Ectodermal cell (in vitro differentiated cells): Measurements from ENCODE around the gene SPOCK2.
A peak's percentile ranks its signal among the peaks of the same experiment; 100 is the strongest.

Experiments
- H3K27ac ChIP-seq: 2 replicates; pipeline ENCODE4 v1.7.0; 2013; ENCODE audit warnings: mild to moderate bottlenecking, low read depth, low read length; ENCODE audit not compliant: insufficient read depth, poor library complexity, severe bottlenecking
- H3K27me3 ChIP-seq: 2 replicates; pipeline ENCODE4 v1.7.0; 2013; ENCODE audit warnings: mild to moderate bottlenecking, low read length; ENCODE audit not compliant: insufficient read depth, control insufficient read depth, poor library complexity, severe bottlenecking
- H3K36me3 ChIP-seq: one replicate; pipeline ENCODE4 v1.7.0; 2013; ENCODE audit warnings: low read length; ENCODE audit not compliant: control insufficient read depth, insufficient read depth
- H3K4me1 ChIP-seq: one replicate; pipeline ENCODE4 v1.7.0; 2013; ENCODE audit warnings: low read length; ENCODE audit not compliant: control insufficient read depth, insufficient read depth
- H3K4me3 ChIP-seq: 2 replicates; pipeline ENCODE4 v1.7.0; 2013; ENCODE audit warnings: low read depth, low read length, control low read depth; ENCODE audit not compliant: insufficient read depth
- H3K9me3 ChIP-seq: 2 replicates; pipeline ENCODE4 v1.7.0; 2013; ENCODE audit warnings: mild to moderate bottlenecking, low read length, moderate library complexity; ENCODE audit not compliant: control insufficient read depth
- WGBS, 2 experiments: methylation state at CpG; one replicate each; pipeline ENCODE4 v1.1.7; 2013; ENCODE audit warnings: missing lambda C conversion rate in 2 of 2; 5-methylcytosine and 5-hydroxymethylcytosine counted together

SPOCK2 gene

DNA sequence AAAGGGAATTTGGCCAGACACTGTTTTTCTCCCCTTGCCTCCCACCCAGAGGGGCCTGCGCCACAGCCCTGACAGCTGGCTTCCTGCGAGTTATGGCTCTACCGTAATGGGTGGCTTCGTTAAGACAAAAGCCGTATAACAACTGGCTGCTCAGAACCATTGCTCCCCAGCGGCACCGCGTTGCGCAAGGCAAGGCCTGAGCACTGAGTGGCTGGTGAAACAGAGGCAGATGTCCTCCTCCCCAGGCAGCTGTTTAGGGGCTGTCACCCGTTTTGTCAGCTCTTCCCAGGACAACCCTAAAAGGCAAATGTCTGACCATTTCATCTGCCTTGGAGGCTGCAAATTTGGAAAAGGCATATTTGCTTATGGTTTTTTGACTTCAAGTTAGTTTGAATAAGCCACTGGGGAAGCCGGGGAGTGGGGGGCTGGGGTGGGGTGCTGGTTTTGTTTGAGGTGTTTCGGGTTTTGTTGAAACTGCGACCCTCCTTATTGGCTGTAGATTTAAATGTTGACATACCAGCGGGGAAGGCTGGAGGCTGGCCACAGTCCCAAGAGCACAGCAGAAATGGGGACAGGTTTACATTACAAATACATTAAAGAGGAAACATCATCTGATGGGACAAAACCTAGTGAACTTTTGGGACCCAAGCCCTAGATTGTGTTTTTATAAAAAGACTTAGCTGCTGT is 681 bp upstream of the SPOCK2 start:
- Histone ChIP-seq H3K4me1 (peaks cover 17% of the 10 kb centered on the region), H3K36me3 (no peaks in the 10 kb centered on the region), H3K9me3 (no peaks in the 10 kb centered on the region), H3K4me3 (peak overlapping the region; percentile 17), H3K27me3 (peaks cover 62% of the 10 kb centered on the region), H3K27ac (no peak overlapping the region)
- 12 to 14% methylated on average over 14 of the region's 14 CpGs for WGBS, 2 experiments

DNA sequence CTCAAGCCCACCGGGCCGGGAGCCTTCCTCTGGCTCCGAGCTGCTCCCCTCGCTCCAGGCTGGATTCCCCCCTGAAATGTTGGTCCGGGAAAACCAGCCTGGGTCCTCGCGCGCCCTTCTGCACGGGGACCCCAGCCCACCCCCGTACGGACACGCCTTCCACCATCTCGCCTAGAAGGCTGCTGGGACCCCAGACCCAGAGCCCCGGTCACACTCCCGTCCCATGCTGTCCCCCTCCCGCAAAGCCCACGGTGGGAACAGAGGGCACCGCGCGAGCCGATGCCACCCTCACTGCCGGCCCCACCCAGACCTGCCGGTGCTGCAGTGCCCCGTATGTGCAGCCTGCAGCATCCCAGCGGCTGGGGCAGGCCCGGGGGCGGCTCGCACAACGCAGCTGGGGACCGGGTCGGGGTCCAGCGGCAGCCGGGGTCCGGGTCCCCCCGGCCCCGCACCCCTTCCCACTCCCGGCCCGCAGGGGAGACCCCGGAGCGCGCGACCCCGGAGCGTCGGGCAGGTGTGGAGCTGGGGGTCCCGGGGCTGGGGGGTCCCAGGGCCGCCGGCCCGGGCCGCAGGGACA is 871 bp downstream of the SPOCK2 start:
- WGBS, 2 experiments: 2% methylated on average over 50 of the region's 50 CpGs
- Histone ChIP-seq H3K4me3 (peak overlapping the region; percentile 38), H3K9me3 (no peaks in the 10 kb centered on the region), H3K27ac (no peak overlapping the region), H3K4me1 (peaks cover 17% of the 10 kb centered on the region), H3K36me3 (no peaks in the 10 kb centered on the region), H3K27me3 (peaks cover 62% of the 10 kb centered on the region)

- Histone ChIP-seq H3K36me3 (no peaks in the 10 kb centered on the region), H3K4me1 (peaks cover 17% of the 10 kb centered on the region), H3K9me3 (no peaks in the 10 kb centered on the region), H3K27ac (no peak overlapping the region), H3K27me3 (peaks cover 62% of the 10 kb centered on the region), H3K4me3 (peak overlapping the region; percentile 38)
- WGBS, 2 experiments: 6% methylated on average over 61 of the region's 61 CpGs
These were observed 1.6 kb downstream of the SPOCK2 start for GRCh38 chr10:72086466-72087391.

- Histone ChIP-seq H3K36me3 (no peaks in the 10 kb centered on the region), H3K27ac (no peak overlapping the region), H3K4me1 (peaks cover 17% of the 10 kb centered on the region), H3K4me3 (no peak overlapping the region), H3K27me3 (peaks cover 62% of the 10 kb centered on the region), H3K9me3 (no peaks in the 10 kb centered on the region)
- WGBS, 2 experiments: 76 to 85% methylated on average over 1 of the region's 1 CpG
These were observed 2.4 kb downstream of the SPOCK2 start for GRCh38 chr10:72085864-72086465.

DNA sequence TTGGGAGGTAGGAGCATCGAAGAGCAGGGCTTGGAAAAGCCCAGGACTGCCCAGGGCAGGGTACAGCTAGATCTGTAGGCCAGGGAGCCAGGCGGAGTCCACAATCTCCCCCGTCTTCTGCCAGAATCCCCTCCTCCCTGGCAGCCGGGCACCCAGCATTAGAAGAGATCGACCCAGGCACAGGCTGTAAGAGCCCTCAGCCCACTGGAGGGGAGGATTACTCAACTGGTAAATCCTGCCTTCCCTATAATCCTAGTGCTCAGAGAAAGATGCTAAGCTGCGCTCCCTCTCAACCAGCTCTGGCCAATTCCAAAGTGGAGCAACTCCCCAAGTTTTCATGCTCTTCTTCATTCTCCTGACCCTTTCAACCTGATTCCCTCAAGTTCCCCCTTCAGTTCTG is 3.2 kb downstream of the SPOCK2 start:
- H3K9me3 ChIP-seq: no peaks in the 10 kb centered on the region
- 93 to 94% methylated on average over 6 of the region's 6 CpGs for WGBS, 2 experiments
- H3K27me3 ChIP-seq: peaks cover 57% of the 10 kb centered on the region
- no peaks in the 10 kb centered on the region for H3K36me3 ChIP-seq
- H3K4me1 ChIP-seq: peaks cover 17% of the 10 kb centered on the region
- H3K27ac ChIP-seq: no peak overlapping the region
- H3K4me3 ChIP-seq: no peak overlapping the region

DNA sequence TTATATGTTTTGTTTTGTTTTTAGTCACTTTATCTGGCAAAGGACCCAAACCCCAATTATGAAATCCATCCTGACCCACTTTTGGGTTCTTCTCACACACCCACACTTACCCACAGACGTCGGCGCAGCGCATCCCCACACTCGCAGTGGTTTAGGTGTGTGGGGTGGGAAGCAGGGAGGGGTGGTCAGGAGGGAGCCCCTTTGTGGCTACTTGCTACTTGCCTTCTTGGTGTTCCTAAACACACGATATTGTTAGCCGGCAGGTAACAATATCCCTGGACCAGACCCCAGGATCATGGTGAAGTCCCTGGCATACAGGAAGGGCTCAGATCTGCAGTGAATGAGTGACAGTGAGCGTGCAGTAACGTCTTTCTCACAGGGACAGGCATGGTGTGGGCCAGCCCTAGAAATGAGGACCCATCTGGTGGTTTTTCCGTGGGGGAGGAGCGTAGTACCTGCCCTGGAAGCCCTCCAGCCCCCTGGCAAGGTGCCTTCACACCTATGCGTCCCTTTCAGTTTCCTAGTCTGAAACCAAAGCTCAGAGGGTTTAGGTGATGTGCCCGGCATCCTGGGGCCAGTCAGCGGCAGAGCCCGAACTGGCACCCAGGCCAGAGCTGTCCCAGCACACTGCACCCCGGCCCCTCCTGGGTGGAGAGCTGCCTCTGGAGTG is 4.4 kb downstream of the SPOCK2 start:
- H3K9me3 ChIP-seq: no peaks in the 10 kb centered on the region
- H3K36me3 ChIP-seq: no peaks in the 10 kb centered on the region
- WGBS, 2 experiments: 94% methylated on average over 14 to 16 of the region's 16 CpGs
- no peak overlapping the region for H3K27ac ChIP-seq
- H3K27me3 ChIP-seq: peaks cover 45% of the 10 kb centered on the region
- no peak overlapping the region for H3K4me3 ChIP-seq
- peaks cover 24% of the 10 kb centered on the region for H3K4me1 ChIP-seq

DNA sequence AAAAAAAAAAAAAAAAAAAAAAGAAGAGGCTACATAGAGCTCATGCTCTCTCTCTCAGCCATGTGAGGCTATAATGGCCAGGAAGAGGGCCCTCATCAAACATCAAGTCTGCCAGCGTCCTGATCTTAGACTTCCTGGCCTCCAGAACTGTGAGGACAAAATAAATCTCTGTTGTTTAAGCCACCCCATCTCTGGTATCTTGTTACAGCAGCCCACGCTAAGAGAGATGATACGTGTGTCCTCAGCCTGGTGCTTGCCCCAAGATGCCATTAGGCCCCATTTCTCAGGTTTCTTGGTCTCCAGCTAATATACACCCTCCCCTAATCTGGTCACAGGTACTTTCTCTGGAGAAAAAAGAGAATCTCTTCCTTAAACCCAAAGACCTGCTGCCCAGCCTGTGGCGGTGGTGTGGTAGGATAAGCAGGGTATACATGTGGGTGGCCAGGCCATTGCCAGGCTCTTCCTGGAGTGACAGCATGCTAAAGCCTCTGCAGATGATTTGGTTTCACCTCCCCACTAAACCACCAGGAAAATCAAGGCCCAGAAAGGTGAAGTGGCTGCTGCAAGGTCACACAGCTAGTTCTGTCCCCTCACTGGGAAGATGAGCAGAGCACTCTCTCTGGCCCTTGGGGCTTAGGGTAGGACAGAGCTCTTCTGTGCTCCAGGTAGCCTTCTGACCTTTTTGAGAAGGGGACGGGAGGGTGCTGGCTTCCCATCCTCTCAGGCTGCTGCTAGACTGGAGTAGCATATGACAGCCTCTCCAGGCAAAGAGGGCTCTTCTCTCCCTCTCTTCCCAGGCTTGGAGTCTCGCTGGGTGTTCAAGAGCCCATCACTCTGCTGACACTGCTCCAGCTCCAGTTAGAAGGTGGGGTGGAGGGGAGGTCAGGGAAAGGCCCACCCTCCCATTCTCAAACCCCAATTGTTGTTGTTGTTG is 5.2 kb downstream of the SPOCK2 start:
- H3K4me3 ChIP-seq: no peak overlapping the region
- peaks cover 22% of the 10 kb centered on the region for H3K4me1 ChIP-seq
- no peaks in the 10 kb centered on the region for H3K9me3 ChIP-seq
- 94% methylated on average over 5 of the region's 6 CpGs for WGBS, 2 experiments
- H3K36me3 ChIP-seq: no peaks in the 10 kb centered on the region
- H3K27ac ChIP-seq: no peak overlapping the region
- H3K27me3 ChIP-seq: peaks cover 37% of the 10 kb centered on the region

GRCh38 chr10:72081772-72082590 is 6.4 kb downstream of the SPOCK2 start:
- no peak overlapping the region for H3K27ac ChIP-seq
- H3K9me3 ChIP-seq: no peaks in the 10 kb centered on the region
- H3K4me3 ChIP-seq: no peak overlapping the region
- H3K4me1 ChIP-seq: peaks cover 20% of the 10 kb centered on the region
- H3K27me3 ChIP-seq: peaks cover 26% of the 10 kb centered on the region
- 91 to 92% methylated on average over 13 of the region's 14 CpGs for WGBS, 2 experiments
- H3K36me3 ChIP-seq: no peaks in the 10 kb centered on the region
